ENCODE data around the gene DOK1.

Gene DOK1

DNA sequence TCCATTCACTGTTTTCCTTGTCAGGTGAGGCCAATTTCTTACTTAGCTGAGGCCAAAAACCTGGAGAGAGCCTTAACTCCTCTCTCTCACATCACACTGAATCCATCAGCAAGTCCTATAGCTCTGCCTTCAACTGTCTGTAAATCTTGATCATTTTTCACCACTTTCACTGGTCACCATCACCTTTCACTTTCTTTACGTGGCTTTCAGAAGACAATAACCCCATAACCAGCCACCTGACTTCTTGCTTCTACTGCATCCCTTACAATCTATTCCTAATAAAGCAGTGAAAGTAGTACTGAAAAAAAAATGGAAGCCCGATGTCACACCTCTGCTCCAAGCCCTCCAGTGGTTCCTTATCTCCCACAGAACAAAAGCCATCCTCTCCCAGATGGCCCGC, 8.5 kb upstream of the DOK1 start:
- H4K20me1 ChIP-seq (ENCODE audit: insufficient read depth): no peaks in the 10 kb centered on the region
- H3K4me3 ChIP-seq (IDR thresholded peaks at IDR 0.05; ENCODE audit: insufficient read depth, low read depth, low read length): no peak overlapping the region
- no peaks in the 10 kb centered on the region for H3K4me1 ChIP-seq (ENCODE audit: low read depth, poor library complexity, severe bottlenecking)
- no peak overlapping the region for H3K9ac ChIP-seq
- no peak overlapping the region for H3K27ac ChIP-seq
- no peaks in the 10 kb centered on the region for H3K79me2 ChIP-seq (ENCODE audit: insufficient read depth, low read depth)
- H2AFZ ChIP-seq (ENCODE audit: low read depth): no peak overlapping the region
- peaks cover 16% of the 10 kb centered on the region; the same call in 1 of the 2 replicates for H3K27me3 ChIP-seq (ENCODE audit: insufficient read depth, low read depth)
- H3K4me2 ChIP-seq: no peak overlapping the region
- H3K36me3 ChIP-seq (ENCODE audit: insufficient read depth): no peaks in the 10 kb centered on the region
- TF ChIP-seq CTCF (conservative IDR thresholded peaks at IDR 0.05; ENCODE audit: low read depth, low read length): no peak

GRCh38 chr2:74548285-74548899, 6.1 kb upstream of the DOK1 start:
- Histone ChIP-seq H4K20me1 (ENCODE audit: insufficient read depth) (no peaks in the 10 kb centered on the region), H3K27me3 (ENCODE audit: insufficient read depth, low read depth) (peaks cover 19% of the 10 kb centered on the region; the same call in 1 of the 2 replicates), H3K4me2 (no peak overlapping the region; the same call in 1 of the 2 replicates), H3K79me2 (ENCODE audit: insufficient read depth, low read depth) (no peaks in the 10 kb centered on the region), H3K27ac (no peak overlapping the region), H3K4me1 (ENCODE audit: low read depth, poor library complexity, severe bottlenecking) (peaks cover 2% of the 10 kb centered on the region), H3K4me3 (IDR thresholded peaks at IDR 0.05; ENCODE audit: insufficient read depth, low read depth, low read length) (no peak overlapping the region), H3K9ac (no peak overlapping the region), H3K36me3 (ENCODE audit: insufficient read depth) (no peaks in the 10 kb centered on the region), H2AFZ (ENCODE audit: low read depth) (0 out of 2 replicates have a peak overlapping the region, but pooled peaks have one; percentile 23)
- no peak for TF ChIP-seq CTCF (conservative IDR thresholded peaks at IDR 0.05; ENCODE audit: low read depth, low read length)

DNA sequence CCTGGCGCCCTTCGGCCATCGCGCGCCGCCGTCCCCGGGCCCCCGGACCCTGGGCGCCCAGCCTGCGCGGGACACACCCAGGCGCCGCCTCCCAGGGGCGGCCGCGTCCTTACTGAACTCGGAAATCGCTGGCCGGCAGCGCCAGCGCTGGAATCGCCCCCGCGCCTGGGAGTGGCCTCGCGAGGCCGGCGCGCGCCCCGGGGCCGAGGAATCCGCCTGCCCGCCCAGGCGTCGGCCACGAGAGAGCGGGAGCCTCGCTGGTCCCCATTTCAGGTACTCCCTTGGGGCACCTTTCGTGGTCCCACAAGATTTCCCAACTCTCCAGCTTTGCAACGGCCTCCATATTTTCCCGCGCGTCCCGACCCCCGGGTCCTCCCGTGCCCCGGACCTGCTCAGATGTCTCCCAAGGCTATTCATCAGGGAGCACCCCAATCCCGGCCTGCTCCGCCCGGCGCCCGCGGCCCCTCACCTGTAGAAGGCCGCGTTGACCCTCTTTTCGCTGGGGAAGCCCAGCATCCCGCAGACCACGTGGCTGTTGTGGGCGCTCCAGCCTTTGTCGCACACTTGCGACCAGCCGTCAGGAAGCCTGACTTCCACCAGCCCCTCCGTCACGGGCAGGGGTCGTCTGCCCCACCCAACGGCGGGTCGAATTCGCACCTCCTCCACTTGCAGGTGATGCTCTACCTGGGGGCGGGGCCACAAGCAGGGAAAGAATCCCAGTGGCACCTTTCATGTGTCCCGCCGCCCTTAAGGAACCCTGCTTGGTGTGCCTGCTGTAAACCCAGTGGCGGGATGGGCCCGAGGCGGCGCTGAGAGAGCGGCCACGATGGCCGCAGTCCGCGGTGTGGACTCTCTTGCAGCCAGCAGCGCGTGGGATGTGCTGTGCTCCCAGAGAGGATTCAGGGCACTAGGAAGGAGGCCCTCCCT, 5.4 kb upstream of the DOK1 start:
- Histone ChIP-seq H2AFZ (ENCODE audit: low read depth) (peak overlapping the region; percentile 23), H3K4me3 (IDR thresholded peaks at IDR 0.05; ENCODE audit: insufficient read depth, low read depth, low read length) (no peak overlapping the region), H3K36me3 (ENCODE audit: insufficient read depth) (no peaks in the 10 kb centered on the region), H4K20me1 (ENCODE audit: insufficient read depth) (no peaks in the 10 kb centered on the region), H3K79me2 (ENCODE audit: insufficient read depth, low read depth) (no peaks in the 10 kb centered on the region), H3K4me2 (no peak overlapping the region; the same call in 1 of the 2 replicates), H3K27ac (no peak overlapping the region), H3K9ac (no peak overlapping the region), H3K27me3 (ENCODE audit: insufficient read depth, low read depth) (peaks cover 19% of the 10 kb centered on the region; the same call in 1 of the 2 replicates), H3K4me1 (ENCODE audit: low read depth, poor library complexity, severe bottlenecking) (peaks cover 8% of the 10 kb centered on the region)
- TF ChIP-seq CTCF (conservative IDR thresholded peaks at IDR 0.05; ENCODE audit: low read depth, low read length): no peak

GRCh38 chr2:74550231-74550630, 4.3 kb upstream of the DOK1 start:
- no peaks in the 10 kb centered on the region for H3K36me3 ChIP-seq (ENCODE audit: insufficient read depth)
- no peak overlapping the region for H3K27ac ChIP-seq
- H3K79me2 ChIP-seq (ENCODE audit: insufficient read depth, low read depth): no peaks in the 10 kb centered on the region
- TF ChIP-seq CTCF (conservative IDR thresholded peaks at IDR 0.05; ENCODE audit: low read depth, low read length): no peak
- H3K27me3 ChIP-seq (ENCODE audit: insufficient read depth, low read depth): peaks cover 19% of the 10 kb centered on the region; the same call in 1 of the 2 replicates
- no peaks in the 10 kb centered on the region for H4K20me1 ChIP-seq (ENCODE audit: insufficient read depth)
- no peak overlapping the region for H2AFZ ChIP-seq (ENCODE audit: low read depth)
- H3K4me1 ChIP-seq (ENCODE audit: low read depth, poor library complexity, severe bottlenecking): peaks cover 10% of the 10 kb centered on the region
- no peak overlapping the region for H3K4me2 ChIP-seq
- H3K9ac ChIP-seq: no peak overlapping the region
- H3K4me3 ChIP-seq (IDR thresholded peaks at IDR 0.05; ENCODE audit: insufficient read depth, low read depth, low read length): no peak overlapping the region
